Fibroblast of skin of abdomen (primary cell): ENCODE results near the gene CCL21. TPM values are rescaled to one million over a fixed set of nuclear protein-coding genes. Genes with fewer than 3 reads are reported as not detected.
A peak's percentile ranks its signal among the peaks of the same experiment; 100 is the strongest.
"Not testable (repeated sequence)": the region's sequence is repeated elsewhere in the genome, so short reads cannot be mapped to it uniquely, and the experiment has no call there.

Experiments
- DNase-seq: peaks from one replicate; pipeline ENCODE4 v3.0.0-alpha.2; 2013
- polyA plus RNA-seq, 2 experiments: library from polyadenylated mRNA; unstranded; fragments of 120-200 nt; gene quantifications; one replicate each; pipeline ENCODE4 v1.2.1, GENCODE V29; 2013; ENCODE audit not compliant: insufficient read length in 2 of 2

CCL21 gene
- not detected for polyA plus RNA-seq (2013, experiment 1 of 2; ENCODE audit: insufficient read length)
- polyA plus RNA-seq (2013, experiment 2 of 2; ENCODE audit: insufficient read length): not detected

GRCh38 chr9:34710023-34710422, at the start of gene CCL21:
TSS of gene CCL21 (minus strand) at chr9:34710136. CDS start at chr9:34710066, 70 bp downstream.
- no peak for DNase-seq

- no peak for DNase-seq
Measured at GRCh38 chr9:34759432-34760134, 49.6 kb upstream of the CCL21 start.

- DNase-seq: not testable (repeated sequence)
Measured at GRCh38 chr9:34750320-34750719, 40.4 kb upstream of the CCL21 start.

GRCh38 chr9:34746526-34746925, 36.6 kb upstream of the CCL21 start:
- no peak for DNase-seq

- DNase-seq: peak; percentile 19
Measured at GRCh38 chr9:34744295-34745221, 34.6 kb upstream of the CCL21 start.

- no peak for DNase-seq
Measured at GRCh38 chr9:34742710-34743109, 32.8 kb upstream of the CCL21 start.

- DNase-seq: no peak
Measured at GRCh38 chr9:34741628-34742027, 31.7 kb upstream of the CCL21 start.

- not testable (repeated sequence) for DNase-seq
Measured at GRCh38 chr9:34740176-34740575, 30.2 kb upstream of the CCL21 start.

- no peak for DNase-seq
Measured at GRCh38 chr9:34737677-34738260, 27.8 kb upstream of the CCL21 start.

- DNase-seq: no peak
Measured at GRCh38 chr9:34734720-34735119, 24.8 kb upstream of the CCL21 start.

- no peak for DNase-seq
Measured at GRCh38 chr9:34732886-34733285, 22.9 kb upstream of the CCL21 start.

- DNase-seq: no peak
Measured at GRCh38 chr9:34732478-34732877, 22.5 kb upstream of the CCL21 start.

GRCh38 chr9:34723141-34723540, 13.2 kb upstream of the CCL21 start:
- no peak for DNase-seq

GRCh38 chr9:34719769-34720025, 9.8 kb upstream of the CCL21 start:
- DNase-seq: not testable (repeated sequence)

- no peak for DNase-seq
Measured at GRCh38 chr9:34719021-34719768, 9.3 kb upstream of the CCL21 start.

- no peak for DNase-seq
Measured at GRCh38 chr9:34717996-34718614, 8.2 kb upstream of the CCL21 start.

- DNase-seq: no peak
Measured at GRCh38 chr9:34716711-34717110, 6.8 kb upstream of the CCL21 start.

GRCh38 chr9:34715639-34716215, 5.8 kb upstream of the CCL21 start:
- DNase-seq: no peak

GRCh38 chr9:34714007-34714406, 4.1 kb upstream of the CCL21 start:
- no peak for DNase-seq

GRCh38 chr9:34712140-34712539, 2.2 kb upstream of the CCL21 start:
- DNase-seq: no peak

GRCh38 chr9:34709196-34709978, 549 bp downstream of the CCL21 start:
- DNase-seq: no peak
